GM23248 (cell line): ENCODE data around the gene ACSL4.

Experiments used
- EZH2 ChIP-seq: fragments of 200-600 bp; sonication (generic); IDR thresholded peaks from 2 replicates; pipeline ENCODE4 v1.6.1; 2018; ENCODE audit warnings: antibody characterized with exemption, mild to moderate bottlenecking; ENCODE audit not compliant: insufficient read depth, poor library complexity, severe bottlenecking
- EZH2phosphoT487 ChIP-seq: fragments of 200-600 bp; sonication (generic); IDR thresholded peaks from 2 replicates; pipeline ENCODE4 v1.6.1; 2018; ENCODE audit warnings: antibody characterized with exemption, moderate library complexity, mild to moderate bottlenecking, low read depth; ENCODE audit not compliant: insufficient read depth

- TF ChIP-seq EZH2 (no peak), EZH2phosphoT487 (no peak)
These were observed 137.0 kb downstream of the ACSL4 start for GRCh38 chrX:109596015-109596414.
